Nephron (organoid): ENCODE measurements around the gene TBX3.

Source experiments
- H3K27ac Mint-ChIP-seq, 3 experiments: 2 replicates each; pipeline ENCODE4 v1.8.0; 2020; ENCODE audit warnings: mixed read lengths in 3 of 3, mild to moderate bottlenecking in 2 of 3, moderate library complexity in 1 of 3
- H3K27me3 Mint-ChIP-seq: 2 replicates; pipeline ENCODE4 v1.8.0; 2021; ENCODE audit warnings: low read depth, mild to moderate bottlenecking, moderate library complexity, mixed read lengths
- H3K36me3 Mint-ChIP-seq: 2 replicates; pipeline ENCODE4 v1.8.0; 2020; ENCODE audit warnings: low read depth, mixed read lengths
- H3K4me1 Mint-ChIP-seq: 2 replicates; pipeline ENCODE4 v1.8.0; 2020; ENCODE audit warnings: mixed read lengths
- H3K4me3 Mint-ChIP-seq, 3 experiments: 2 replicates each; pipeline ENCODE4 v1.8.0; 2020; ENCODE audit warnings: mild to moderate bottlenecking in 3 of 3, mixed read lengths in 3 of 3, moderate library complexity in 2 of 3
- H3K9me3 Mint-ChIP-seq: 2 replicates; pipeline ENCODE4 v1.8.0; 2020; ENCODE audit warnings: mixed read lengths
- CTCF ChIP-seq, 3 experiments: fragments of 200-600 bp; sonication (generic); IDR thresholded peaks; one replicate each; pipeline ENCODE4 v1.5.0; 2021; ENCODE audit warnings: antibody characterized with exemption in 3 of 3; ENCODE audit not compliant: unreplicated experiment in 3 of 3

The TBX3 gene

GRCh38 chr12:114698566-114699163 is 14.7 kb upstream of the TBX3 start:
- Mint-ChIP-seq H3K27me3 (peaks cover 100% of the 10 kb centered on the region), H3K36me3 (no peaks in the 10 kb centered on the region), H3K27ac (peak overlapping the region in 2 of 3 experiments; percentile 86 to 91), H3K9me3 (no peaks in the 10 kb centered on the region), H3K4me3 (peak overlapping the region; percentile 78 to 89 (median 80)), H3K4me1 (peaks cover 52% of the 10 kb centered on the region)
- TF ChIP-seq CTCF (IDR thresholded peaks at IDR 0.05; ENCODE audit: unreplicated experiment in 3 of 3) = no peak

DNA sequence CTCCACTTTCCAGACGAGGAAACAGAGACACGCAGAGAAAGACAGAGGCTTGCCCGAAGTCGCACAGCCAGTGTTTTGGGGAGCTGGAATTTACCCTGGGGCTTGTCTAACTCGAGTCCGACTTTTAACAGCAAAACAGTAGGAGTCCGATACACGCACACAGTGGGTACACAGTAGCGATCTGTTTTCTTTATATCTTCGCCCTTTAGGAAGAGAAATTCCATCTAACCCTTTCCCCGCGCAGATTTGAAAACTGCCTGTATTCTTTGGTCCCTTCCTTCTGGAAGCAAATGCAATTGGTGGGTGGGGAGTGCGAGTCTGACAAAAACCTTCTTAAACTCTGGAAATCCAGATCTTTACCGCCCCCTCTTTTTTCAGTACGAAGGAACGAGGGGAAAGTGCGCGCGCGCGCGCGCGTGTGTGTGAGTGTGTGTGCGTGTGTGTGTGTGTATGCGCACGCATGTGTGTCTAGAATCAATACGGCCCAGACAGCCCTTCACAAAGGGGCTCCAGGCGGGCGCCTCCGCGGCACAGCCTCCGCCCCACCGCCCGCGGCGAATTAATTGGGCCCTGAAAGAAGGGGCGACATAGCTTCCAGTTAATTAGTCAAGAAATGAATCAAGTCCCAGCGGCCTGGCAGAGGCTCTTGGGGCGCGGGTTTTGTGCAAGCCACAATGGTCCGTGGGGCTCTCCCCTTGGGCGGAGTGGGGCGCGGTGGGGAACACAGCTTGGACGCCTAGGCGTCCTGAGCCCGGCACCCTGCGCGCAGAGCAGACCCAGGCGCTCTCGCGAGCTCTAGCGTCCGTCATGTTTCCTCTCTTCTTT is 14.0 kb upstream of the TBX3 start:
- peaks cover 50% of the 10 kb centered on the region for H3K4me1 Mint-ChIP-seq
- H3K9me3 Mint-ChIP-seq = no peaks in the 10 kb centered on the region
- H3K27me3 Mint-ChIP-seq = peaks cover 100% of the 10 kb centered on the region
- H3K4me3 Mint-ChIP-seq = peak overlapping the region; percentile 78 to 89 (median 80)
- peak overlapping the region in 2 of 3 experiments; percentile 86 to 91 for H3K27ac Mint-ChIP-seq
- no peaks in the 10 kb centered on the region for H3K36me3 Mint-ChIP-seq
- TF ChIP-seq CTCF (IDR thresholded peaks at IDR 0.05; ENCODE audit: unreplicated experiment in 3 of 3) = no peak

DNA sequence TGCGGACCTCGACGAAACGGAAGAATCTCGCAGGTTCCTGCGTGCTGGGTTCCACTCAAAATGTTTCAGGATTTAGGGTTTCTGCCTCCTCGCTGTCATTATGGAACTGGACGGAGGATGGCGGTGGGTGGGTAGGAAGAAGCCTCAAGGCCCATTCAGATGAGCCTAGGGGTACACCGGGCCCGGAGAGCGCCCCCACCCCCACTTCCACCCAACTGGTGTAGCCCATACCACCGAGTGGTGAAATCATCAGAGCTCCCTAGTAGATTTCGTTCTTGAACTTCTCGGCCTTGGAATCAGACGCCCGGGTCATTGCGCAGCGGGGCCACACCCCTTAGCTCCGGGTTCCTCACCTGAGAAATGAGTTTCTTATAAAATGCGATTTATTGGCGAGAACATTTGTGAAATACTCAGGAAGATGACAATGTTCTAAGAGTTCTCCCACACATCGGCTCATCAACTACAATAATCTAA is 13.3 kb upstream of the TBX3 start:
- no peaks in the 10 kb centered on the region for H3K9me3 Mint-ChIP-seq
- H3K27ac Mint-ChIP-seq = peak overlapping the region in 2 of 3 experiments; percentile 86 to 91
- no peak for TF ChIP-seq CTCF (IDR thresholded peaks at IDR 0.05; ENCODE audit: unreplicated experiment in 3 of 3)
- no peaks in the 10 kb centered on the region for H3K36me3 Mint-ChIP-seq
- peaks cover 49% of the 10 kb centered on the region for H3K4me1 Mint-ChIP-seq
- peaks cover 100% of the 10 kb centered on the region for H3K27me3 Mint-ChIP-seq
- peak overlapping the region; percentile 78 to 89 (median 80) for H3K4me3 Mint-ChIP-seq

DNA sequence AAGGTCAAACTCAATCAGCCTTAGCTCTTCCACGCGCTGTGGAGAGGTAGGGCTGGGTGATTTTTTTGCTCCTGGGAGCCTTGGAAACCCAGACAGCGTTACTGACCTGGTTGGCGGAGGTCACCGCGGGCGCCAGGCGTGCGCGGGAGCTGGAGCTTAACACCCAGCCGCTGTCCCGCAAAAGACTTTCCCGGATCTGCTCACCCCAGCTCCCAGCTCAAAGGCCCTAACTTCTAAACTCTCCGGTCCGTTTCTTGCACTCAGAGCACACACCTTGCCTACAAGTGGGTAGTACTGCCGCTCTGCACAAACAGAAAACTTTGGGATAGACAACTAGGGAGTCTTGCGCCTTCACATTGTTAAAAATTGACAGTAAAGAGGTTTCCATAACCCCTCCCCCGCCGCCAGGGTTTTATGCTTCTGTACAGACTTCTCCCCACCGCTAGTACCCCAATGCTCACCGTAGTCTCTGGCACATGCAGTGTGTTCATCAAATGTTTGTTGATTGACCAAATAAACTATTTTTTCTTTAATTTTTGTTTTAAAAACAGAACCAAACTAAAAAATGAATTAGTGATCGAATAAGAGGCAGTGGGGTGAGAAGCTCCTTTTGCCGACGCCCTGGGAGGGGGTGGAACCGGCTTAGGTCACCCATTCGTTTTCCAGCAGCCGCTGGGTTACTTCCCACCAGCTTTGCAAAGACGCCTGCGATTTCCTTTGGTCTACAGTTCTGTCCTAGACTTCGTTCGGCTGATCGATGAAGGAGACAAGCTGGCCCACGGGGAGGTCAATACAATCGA is 12.7 kb upstream of the TBX3 start:
- TF ChIP-seq CTCF (IDR thresholded peaks at IDR 0.05; ENCODE audit: unreplicated experiment in 3 of 3) = no peak
- Mint-ChIP-seq H3K4me3 (peak overlapping the region; percentile 78 to 89 (median 80)), H3K27ac (peak overlapping the region in 2 of 3 experiments; percentile 86 to 91), H3K36me3 (no peaks in the 10 kb centered on the region), H3K4me1 (peaks cover 53% of the 10 kb centered on the region), H3K27me3 (peaks cover 100% of the 10 kb centered on the region), H3K9me3 (no peaks in the 10 kb centered on the region)

- Mint-ChIP-seq H3K27me3 (peaks cover 100% of the 10 kb centered on the region), H3K36me3 (no peaks in the 10 kb centered on the region), H3K4me1 (peaks cover 63% of the 10 kb centered on the region), H3K9me3 (no peaks in the 10 kb centered on the region), H3K27ac (peak overlapping the region in 2 of 3 experiments; percentile 2 to 97), H3K4me3 (peak overlapping the region in 2 of 3 experiments; percentile 17 to 25)
- TF ChIP-seq CTCF (IDR thresholded peaks at IDR 0.05; ENCODE audit: unreplicated experiment in 3 of 3) = no peak
Measured at GRCh38 chr12:114695305-114695592, 11.3 kb upstream of the TBX3 start.
